K562 (cell line): ENCODE data around the gene CRYBG3. TPM values are rescaled to one million over a fixed set of nuclear protein-coding genes. Genes with fewer than 3 reads are reported as not detected.
A peak's percentile ranks its signal among the peaks of the same experiment; 100 is the strongest.

ENCODE experiments used
- CTCF ChIP-seq, 3 experiments: IDR thresholded peaks in 2 of 3; conservative IDR thresholded peaks in 1 of 3; 2 replicates each; pipeline ENCODE4 v1.5.1; 2011 to 2012; ENCODE audit warnings: low read length in 3 of 3, mild to moderate bottlenecking in 3 of 3, control low read depth in 2 of 3, improper control_type of control experiment in 1 of 3, inconsistent platforms in 1 of 3, low read depth in 1 of 3, mixed read lengths in 1 of 3, moderate library complexity in 1 of 3; ENCODE audit not compliant: insufficient read depth in 2 of 3
- HBP1 ChIP-seq: fragments of 450-650 bp; formaldehyde crosslinking; IDR thresholded peaks from 2 replicates; pipeline ENCODE4 v1.4.0; 2022; ENCODE audit warnings: missing genetic modification characterization
- NFXL1 ChIP-seq: fragments of 450-650 bp; formaldehyde crosslinking; IDR thresholded peaks from 2 replicates; pipeline ENCODE4 v1.4.0; 2021; ENCODE audit warnings: mild to moderate bottlenecking
- SMARCC2 ChIP-seq: fragments of 450-650 bp; IDR thresholded peaks from 2 replicates; pipeline ENCODE4 v1.6.1; 2017; ENCODE audit warnings: antibody characterized with exemption, moderate library complexity, mild to moderate bottlenecking, low read depth
- ZBTB11 ChIP-seq, 3 experiments: fragments of 200-800 bp in 1 of 3; fragments of 250-450 bp in 1 of 3; fragments of 450-650 bp in 1 of 3; sonication (Bioruptor Pico) in 1 of 3; sonication (Bioruptor generic) in 1 of 3; formaldehyde crosslinking in 1 of 3; IDR thresholded peaks; 2 replicates each; pipeline versions ENCODE4 v1.6.1 to v1.8.0; 2016 to 2022; ENCODE audit warnings: mild to moderate bottlenecking in 2 of 3, missing genetic modification characterization in 2 of 3, missing compliant biosample characterization in 1 of 3, moderate library complexity in 1 of 3
- ZNF57 ChIP-seq: fragments of 450-650 bp; formaldehyde crosslinking; IDR thresholded peaks from 2 replicates; pipeline ENCODE4 v1.4.0; 2020; ENCODE audit warnings: mild to moderate bottlenecking, moderate library complexity
- polyA plus RNA-seq, 8 experiments: library from polyadenylated mRNA; depleted of rRNA in 4 of 8; stranded (reverse) in 5 of 8; unstranded in 3 of 8; fragments of >200 nt; fragmentation: Nextera tagmentation in 2 of 8; fragmentation: Illumina TruSeq in 1 of 8; extraction: Ambion mirVana in 2 of 8; extraction: Trizol in 1 of 8; gene quantifications; 2 replicates each; pipeline versions ENCODE4 v1.2.1 to v1.2.3, GENCODE V29; 2011 to 2014; ENCODE audit warnings: inconsistent platforms in 1 of 8, missing spikeins in 1 of 8
- total RNA-seq, 7 experiments: library from RNA; depleted of rRNA in 6 of 7; stranded (reverse); fragments of >200 nt in 6 of 7; fragmentation: Illumina TruSeq in 2 of 7; extraction: Trizol in 2 of 7; gene quantifications; 2 replicates each; pipeline versions ENCODE4 v1.2.1 to v1.2.3, GENCODE V29; 2011 to 2021; ENCODE audit warnings: low replicate concordance in 1 of 7

Gene CRYBG3
- total and polyA plus RNA-seq, 9 of the 15 experiments (the other 6 are each of a cell fraction or from before 2014, with no cell fraction given) = 0.08 to 0.72 (median 0.18) TPM

- TF ChIP-seq HBP1 (CRISPR knock-in tag) = no peak
- no peak for TF ChIP-seq ZBTB11 (CRISPR knock-in tag; IDR thresholded peaks at IDR 0.05)
- no peak for TF ChIP-seq NFXL1
- no peak for TF ChIP-seq ZNF57 (CRISPR knock-in tag)
- peak; percentile 25 to 35 (median 29); a peak in 4 of 6 replicates for TF ChIP-seq CTCF (IDR thresholded peaks at IDR 0.05 in 2 of 3, conservative IDR thresholded peaks at IDR 0.05 in 1 of 3; ENCODE audit: insufficient read depth in 2 of 3, low read depth in 1 of 3, low read length in 3 of 3)
- TF ChIP-seq SMARCC2 = no peak
Measured at GRCh38 chr3:97967966-97968365, 146.2 kb downstream of the CRYBG3 start (continued).
